GM19099 (cell line): ENCODE data around the gene NDUFB10.
A peak's percentile ranks its signal among the peaks of the same experiment; 100 is the strongest.

Experiments
- POLR2A ChIP-seq: IDR thresholded peaks from 3 replicates; pipeline ENCODE4 v1.6.1; 2011; ENCODE audit warnings: low read depth; ENCODE audit not compliant: insufficient read length; ENCODE audit errors: extremely low read depth

The NDUFB10 gene

GRCh38 chr16:1959269-1960039, at the start of gene NDUFB10:
NDUFB10 (plus strand) TSS chr16:1959538; CDS start chr16:1959625, 87 bp downstream.
- TF ChIP-seq POLR2A, result peak; percentile 88

- no peak for TF ChIP-seq POLR2A
Observed at GRCh38 chr16:1909561-1910231, 49.6 kb upstream of the NDUFB10 start.

- no peak for TF ChIP-seq POLR2A
Observed at GRCh38 chr16:1911467-1912214, 47.7 kb upstream of the NDUFB10 start.

GRCh38 chr16:1912215-1912543, 47.2 kb upstream of the NDUFB10 start:
- TF ChIP-seq POLR2A, result no peak

- no peak for TF ChIP-seq POLR2A
Observed at GRCh38 chr16:1913327-1914083, 45.8 kb upstream of the NDUFB10 start.

GRCh38 chr16:1914084-1914608, 45.2 kb upstream of the NDUFB10 start:
- no peak for TF ChIP-seq POLR2A

GRCh38 chr16:1914988-1915387, 44.4 kb upstream of the NDUFB10 start:
- no peak for TF ChIP-seq POLR2A

- no peak for TF ChIP-seq POLR2A
Observed at GRCh38 chr16:1915732-1916639, 43.4 kb upstream of the NDUFB10 start.

GRCh38 chr16:1916640-1916990, 42.7 kb upstream of the NDUFB10 start:
- TF ChIP-seq POLR2A, result no peak

GRCh38 chr16:1917056-1917664, 42.2 kb upstream of the NDUFB10 start:
- no peak for TF ChIP-seq POLR2A

GRCh38 chr16:1917665-1918350, 41.5 kb upstream of the NDUFB10 start:
- TF ChIP-seq POLR2A, result no peak

GRCh38 chr16:1918351-1919326, 40.7 kb upstream of the NDUFB10 start, which contains the start of gene HS3ST6:
HS3ST6 (minus strand) TSS chr16:1918415; CDS start chr16:1918323, 92 bp downstream.
- no peak for TF ChIP-seq POLR2A
